ENCODE measurements around the gene ABCA1.

DNA sequence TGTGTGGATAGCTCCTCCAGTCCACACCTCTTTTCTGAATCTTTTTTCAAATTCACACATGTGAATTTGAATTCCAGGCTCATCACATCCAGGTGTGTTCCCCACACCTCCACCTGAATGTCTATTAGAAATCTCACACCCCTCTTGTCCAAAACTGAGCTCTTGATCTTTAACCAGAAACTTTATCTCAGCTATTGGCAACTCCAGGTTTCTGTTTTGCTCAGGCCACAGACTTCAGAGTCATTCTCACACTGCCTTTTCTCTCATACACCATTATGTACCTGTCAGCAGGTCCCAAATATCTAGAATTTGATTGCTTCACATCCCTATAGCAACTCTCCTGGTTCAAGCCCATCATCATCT, 152.4 kb downstream of the ABCA1 start:
- TF ChIP-seq, protein P1, sequence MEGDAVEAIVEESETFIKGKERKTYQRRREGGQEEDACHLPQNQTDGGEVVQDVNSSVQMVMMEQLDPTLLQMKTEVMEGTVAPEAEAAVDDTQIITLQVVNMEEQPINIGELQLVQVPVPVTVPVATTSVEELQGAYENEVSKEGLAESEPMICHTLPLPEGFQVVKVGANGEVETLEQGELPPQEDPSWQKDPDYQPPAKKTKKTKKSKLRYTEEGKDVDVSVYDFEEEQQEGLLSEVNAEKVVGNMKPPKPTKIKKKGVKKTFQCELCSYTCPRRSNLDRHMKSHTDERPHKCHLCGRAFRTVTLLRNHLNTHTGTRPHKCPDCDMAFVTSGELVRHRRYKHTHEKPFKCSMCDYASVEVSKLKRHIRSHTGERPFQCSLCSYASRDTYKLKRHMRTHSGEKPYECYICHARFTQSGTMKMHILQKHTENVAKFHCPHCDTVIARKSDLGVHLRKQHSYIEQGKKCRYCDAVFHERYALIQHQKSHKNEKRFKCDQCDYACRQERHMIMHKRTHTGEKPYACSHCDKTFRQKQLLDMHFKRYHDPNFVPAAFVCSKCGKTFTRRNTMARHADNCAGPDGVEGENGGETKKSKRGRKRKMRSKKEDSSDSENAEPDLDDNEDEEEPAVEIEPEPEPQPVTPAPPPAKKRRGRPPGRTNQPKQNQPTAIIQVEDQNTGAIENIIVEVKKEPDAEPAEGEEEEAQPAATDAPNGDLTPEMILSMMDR (conservative IDR thresholded peaks at IDR 0.05; ENCODE audit: low read length) = no peak
- TF ChIP-seq EZH2phosphoT487 (IDR thresholded peaks at IDR 0.05; ENCODE audit: borderline replicate concordance, low read depth, low read length) = no peak
